Measurements from ENCODE around the gene ST7L. TPM values are rescaled to one million over a fixed set of nuclear protein-coding genes. Genes with fewer than 3 reads are reported as not detected.

ST7L gene
- total and polyA plus RNA-seq, 10 of the 15 experiments (the other 5 are each of a cell fraction or from before 2014, with no cell fraction given): 3.6 to 13.7 (median 8.9) TPM

- Histone ChIP-seq H3K4me3 (peak overlapping the region; percentile 50; the same call in 1 of the 2 replicates), H4K20me1 (ENCODE audit: control insufficient read depth, insufficient read depth) (no peaks in the 10 kb centered on the region), H3K9me3 (replicated peaks; ENCODE audit: control insufficient read depth, insufficient read depth, low read length) (no peaks in the 10 kb centered on the region), H3K9ac (ENCODE audit: control insufficient read depth, insufficient read depth, low read length) (no peak overlapping the region), H3K27ac (ENCODE audit: control insufficient read depth, insufficient read depth) (no peak overlapping the region), H3K36me3 (ENCODE audit: control insufficient read depth in 2 of 2, insufficient read depth in 2 of 2, low read length in 1 of 2) (no peaks in the 10 kb centered on the region), H3K4me1 (ENCODE audit: control insufficient read depth, insufficient read depth, low read length) (no peaks in the 10 kb centered on the region), H3K79me2 (ENCODE audit: control insufficient read depth, insufficient read depth, low read length) (no peaks in the 10 kb centered on the region), H2AFZ (ENCODE audit: control insufficient read depth, low read depth, low read length) (peak overlapping the region; percentile 56), H3K27me3 (replicated peaks in 1 of 2; ENCODE audit: control insufficient read depth in 2 of 2, insufficient read depth in 2 of 2, low read length in 1 of 2) (peaks cover 3 to 5% of the 10 kb centered on the region in 2 experiments; a peak in 2 of 4 replicates), H3K4me2 (ENCODE audit: control insufficient read depth, insufficient read depth) (peak overlapping the region; percentile 90)
- intact Hi-C loops (cut with micrococcal nuclease; ENCODE audit: unreplicated experiment): loop anchor here (1.0 to 2.0 kb wide), 2 partner anchors 113 to 205 kb away; partner anchors contain the start of gene RHOC
- ChIA-PET POLR2A (interaction anchor here (1.1 to 1.3 kb wide), 2 partner anchors 108 to 206 kb away, joined by 4 to 6 read pairs; no protein-coding TSS in a partner anchor), SMC1A (ENCODE audit: uncharacterized antibody, unreplicated experiment) (interaction anchor here (0.6 to 3.4 kb wide), 18 partner anchors 36 to 215 kb away, joined by 3 to 26 read pairs (median 4); partner anchors contain the start of genes CTTNBP2NL and RHOC), RAD21 (ENCODE audit: unreplicated experiment) (interaction anchor here (0.9 to 1.8 kb wide), 20 partner anchors 15 to 302 kb away, joined by 3 to 25 read pairs (median 4); partner anchors contain the start of genes CTTNBP2NL, PPM1J, RHOC and ST7L), CTCF (interaction anchor here (0.6 to 3.7 kb wide), 36 partner anchors 9 to 214 kb away, joined by 3 to 43 read pairs (median 5); partner anchors contain the start of genes CTTNBP2NL, MOV10, PPM1J and RHOC)
- WGBS (ENCODE audit: insufficient coverage, insufficient replicate concordance, low lambda C conversion rate, missing lambda C conversion rate): 26% methylated on average over 51 of the region's 65 CpGs
- BruUV-seq (replicated peaks): no TSS peak
- FAIRE-seq (peak; percentile 52), ATAC-seq (peak; percentile 78), DNase-seq (ENCODE audit: low read depth, low spot score) (no peak)
- TF ChIP-seq EP300 (IDR thresholded peaks at IDR 0.05; ENCODE audit: borderline replicate concordance in 1 of 2, control insufficient read depth in 1 of 2, low read depth in 2 of 2, low read length in 2 of 2): no peak
- TF ChIP-seq LARP7 (IDR thresholded peaks at IDR 0.05): peak; percentile 51; the same call in 1 of the 2 replicates
- TF ChIP-seq DPF2 (IDR thresholded peaks at IDR 0.05): 0 out of 2 replicates have a peak, but pooled peaks have one; percentile 24
- peak; percentile 63; the same call in 1 of the 2 replicates for TF ChIP-seq GATAD2B (conservative IDR thresholded peaks at IDR 0.05; ENCODE audit: low read depth)
- no peak for TF ChIP-seq RFX5 (IDR thresholded peaks at IDR 0.05; ENCODE audit: low read depth, low read length)
- no peak for TF ChIP-seq MEF2A (IDR thresholded peaks at IDR 0.05; ENCODE audit: insufficient read depth, low read depth, low read length)
- peak; percentile 69 for TF ChIP-seq HDAC6 (IDR thresholded peaks at IDR 0.05; ENCODE audit: unreplicated experiment)
- no peak for TF ChIP-seq MEF2B (IDR thresholded peaks at IDR 0.05; ENCODE audit: partially characterized antibody, poor library complexity, severe bottlenecking)
- TF ChIP-seq SMC3 (IDR thresholded peaks at IDR 0.05; ENCODE audit: borderline replicate concordance, low read length): peak; percentile 65
- peak; percentile 73 to 89 (median 77) for TF ChIP-seq CTCF (IDR thresholded peaks at IDR 0.05 in 2 of 3, conservative IDR thresholded peaks at IDR 0.05 in 1 of 3; ENCODE audit: control insufficient read depth in 2 of 3, extremely low read depth in 1 of 3, insufficient read depth in 1 of 3, low read depth in 3 of 3, low read length in 3 of 3)
- TF ChIP-seq IKZF1 (conservative IDR thresholded peaks at IDR 0.05): peak; percentile 67
- TF ChIP-seq RAD21 (IDR thresholded peaks at IDR 0.05; ENCODE audit: insufficient read depth, low read depth, low read length): peak; percentile 63
- TF ChIP-seq YY1 (IDR thresholded peaks at IDR 0.05; ENCODE audit: low read depth, low read length): peak; percentile 63; the same call in 1 of the 2 replicates
- TF ChIP-seq, protein P1, sequence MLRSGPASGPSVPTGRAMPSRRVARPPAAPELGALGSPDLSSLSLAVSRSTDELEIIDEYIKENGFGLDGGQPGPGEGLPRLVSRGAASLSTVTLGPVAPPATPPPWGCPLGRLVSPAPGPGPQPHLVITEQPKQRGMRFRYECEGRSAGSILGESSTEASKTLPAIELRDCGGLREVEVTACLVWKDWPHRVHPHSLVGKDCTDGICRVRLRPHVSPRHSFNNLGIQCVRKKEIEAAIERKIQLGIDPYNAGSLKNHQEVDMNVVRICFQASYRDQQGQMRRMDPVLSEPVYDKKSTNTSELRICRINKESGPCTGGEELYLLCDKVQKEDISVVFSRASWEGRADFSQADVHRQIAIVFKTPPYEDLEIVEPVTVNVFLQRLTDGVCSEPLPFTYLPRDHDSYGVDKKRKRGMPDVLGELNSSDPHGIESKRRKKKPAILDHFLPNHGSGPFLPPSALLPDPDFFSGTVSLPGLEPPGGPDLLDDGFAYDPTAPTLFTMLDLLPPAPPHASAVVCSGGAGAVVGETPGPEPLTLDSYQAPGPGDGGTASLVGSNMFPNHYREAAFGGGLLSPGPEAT (IDR thresholded peaks at IDR 0.05; ENCODE audit: low read depth): 0 out of 2 replicates have a peak, but pooled peaks have one; percentile 24
- in situ Hi-C loops (cut with MboI): loop anchor here (5.0 kb wide), 1 partner anchor 205 kb away; the partner anchor contains the start of gene RHOC
These were observed 116.9 kb downstream of the ST7L start for GRCh38 chr1:112501810-112502641.

All from GM12878 (cell line).